Stimulated activated CD4-positive, alpha-beta T cell treated with anti-CD3 and anti-CD28 coated beads, TNF-alpha, amount 100 ng/mL, for 1 hour (primary cell): Measurements from ENCODE around the gene DAPL1.

Source experiments
- DNase-seq, 3 donors: peaks; one replicate each; pipeline ENCODE4 v3.0.0-alpha.2; 2020; ENCODE audit warnings: low read depth in 3 of 3, low spot score in 1 of 3

DAPL1 gene

GRCh38 chr2:158795195-158795924 lies at the start of gene DAPL1:
Gene DAPL1 (plus strand): TSS chr2:158795317. CDS start chr2:158795373, 56 bp downstream.
- DNase-seq = no peak

GRCh38 chr2:158745866-158746382 lies 49.2 kb upstream of the DAPL1 start:
- no peak for DNase-seq

GRCh38 chr2:158746488-158746887 lies 48.6 kb upstream of the DAPL1 start:
- DNase-seq = no peak

- no peak for DNase-seq
These were observed 47.8 kb upstream of the DAPL1 start for GRCh38 chr2:158747281-158747680.

- no peak for DNase-seq
These were observed 46.1 kb upstream of the DAPL1 start for GRCh38 chr2:158748926-158749590.

- no peak for DNase-seq
These were observed 44.5 kb upstream of the DAPL1 start for GRCh38 chr2:158750458-158751125.

GRCh38 chr2:158753641-158754611 lies 41.2 kb upstream of the DAPL1 start:
- DNase-seq = no peak

- no peak for DNase-seq
These were observed 39.6 kb upstream of the DAPL1 start for GRCh38 chr2:158755310-158756087.

GRCh38 chr2:158756331-158756730 lies 38.8 kb upstream of the DAPL1 start:
- no peak for DNase-seq

GRCh38 chr2:158756976-158757375 lies 38.1 kb upstream of the DAPL1 start:
- DNase-seq = no peak

- DNase-seq = no peak
These were observed 34.2 kb upstream of the DAPL1 start for GRCh38 chr2:158760887-158761286.

- no peak for DNase-seq
These were observed 33.5 kb upstream of the DAPL1 start for GRCh38 chr2:158761621-158762020.

- DNase-seq = no peak
These were observed 32.8 kb upstream of the DAPL1 start for GRCh38 chr2:158762336-158762735.

- no peak for DNase-seq
These were observed 28.6 kb upstream of the DAPL1 start for GRCh38 chr2:158766524-158766923.

GRCh38 chr2:158772306-158773078 lies 22.6 kb upstream of the DAPL1 start:
- DNase-seq = no peak

GRCh38 chr2:158773121-158773520 lies 22.0 kb upstream of the DAPL1 start:
- no peak for DNase-seq

GRCh38 chr2:158774681-158775080 lies 20.4 kb upstream of the DAPL1 start:
- no peak for DNase-seq

GRCh38 chr2:158775273-158776027 lies 19.7 kb upstream of the DAPL1 start:
- no peak for DNase-seq

GRCh38 chr2:158776231-158776630 lies 18.9 kb upstream of the DAPL1 start:
- no peak for DNase-seq
